Measurements from ENCODE around the gene SEC24D. TPM values are rescaled to one million over a fixed set of nuclear protein-coding genes. Genes with fewer than 3 reads are reported as not detected.

Gene SEC24D
- total RNA-seq, 1 donor, result 134 TPM

- DNase-seq (ENCODE audit: low read depth), result no peak
- H3K4me3 ChIP-seq (ENCODE audit: low read depth, low read length), result no peak overlapping the region
- TF ChIP-seq, protein P1, sequence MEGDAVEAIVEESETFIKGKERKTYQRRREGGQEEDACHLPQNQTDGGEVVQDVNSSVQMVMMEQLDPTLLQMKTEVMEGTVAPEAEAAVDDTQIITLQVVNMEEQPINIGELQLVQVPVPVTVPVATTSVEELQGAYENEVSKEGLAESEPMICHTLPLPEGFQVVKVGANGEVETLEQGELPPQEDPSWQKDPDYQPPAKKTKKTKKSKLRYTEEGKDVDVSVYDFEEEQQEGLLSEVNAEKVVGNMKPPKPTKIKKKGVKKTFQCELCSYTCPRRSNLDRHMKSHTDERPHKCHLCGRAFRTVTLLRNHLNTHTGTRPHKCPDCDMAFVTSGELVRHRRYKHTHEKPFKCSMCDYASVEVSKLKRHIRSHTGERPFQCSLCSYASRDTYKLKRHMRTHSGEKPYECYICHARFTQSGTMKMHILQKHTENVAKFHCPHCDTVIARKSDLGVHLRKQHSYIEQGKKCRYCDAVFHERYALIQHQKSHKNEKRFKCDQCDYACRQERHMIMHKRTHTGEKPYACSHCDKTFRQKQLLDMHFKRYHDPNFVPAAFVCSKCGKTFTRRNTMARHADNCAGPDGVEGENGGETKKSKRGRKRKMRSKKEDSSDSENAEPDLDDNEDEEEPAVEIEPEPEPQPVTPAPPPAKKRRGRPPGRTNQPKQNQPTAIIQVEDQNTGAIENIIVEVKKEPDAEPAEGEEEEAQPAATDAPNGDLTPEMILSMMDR (IDR thresholded peaks at IDR 0.05; ENCODE audit: insufficient read depth, low read depth, low read length), result no peak
Observed at GRCh38 chr4:118814058-118814457, 21.9 kb downstream of the SEC24D start.

DNA sequence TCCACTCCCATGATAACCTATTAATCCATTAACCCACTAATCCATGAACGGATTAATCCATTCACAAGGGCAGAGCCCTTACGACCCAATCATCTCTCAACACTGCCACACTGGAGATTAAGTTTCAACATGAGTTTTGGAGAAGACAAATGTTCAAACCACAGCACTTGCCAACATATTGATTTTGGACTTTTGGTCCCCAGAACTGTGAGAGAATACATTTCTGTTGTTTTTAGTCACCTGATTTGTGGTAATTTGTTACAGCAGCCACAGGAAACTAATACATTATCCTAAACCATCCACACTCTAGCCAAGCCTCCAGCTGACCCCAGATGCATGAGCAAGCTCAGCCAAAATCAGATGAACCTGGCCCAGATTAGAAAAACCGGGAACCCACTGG, 22.4 kb downstream of the SEC24D start:
- no peak overlapping the region for H3K4me3 ChIP-seq (ENCODE audit: low read depth, low read length)
- DNase-seq (ENCODE audit: low read depth), result no peak
- TF ChIP-seq, protein P1 (IDR thresholded peaks at IDR 0.05; ENCODE audit: insufficient read depth, low read depth, low read length), result no peak

DNA sequence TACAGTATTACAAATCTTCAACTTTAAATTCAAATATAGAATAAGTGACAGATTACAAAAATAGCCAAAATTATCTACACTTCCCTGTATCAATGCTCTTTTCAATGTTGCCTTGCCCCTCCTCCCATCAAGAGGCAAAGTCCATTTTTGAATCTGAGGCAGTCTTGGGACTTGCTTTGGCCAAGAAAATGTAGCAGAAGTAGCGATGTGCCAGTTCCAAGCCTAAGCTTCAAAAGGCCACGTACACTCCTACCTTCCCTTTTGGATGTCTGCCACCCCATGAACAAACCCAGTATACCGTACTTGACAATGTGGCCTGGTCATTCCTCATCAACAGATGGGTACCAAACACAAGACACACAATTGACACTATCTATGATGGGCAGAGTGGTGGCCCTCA, 24.1 kb downstream of the SEC24D start:
- TF ChIP-seq, protein P1 (IDR thresholded peaks at IDR 0.05; ENCODE audit: insufficient read depth, low read depth, low read length), result no peak
- no peak for DNase-seq (ENCODE audit: low read depth)
- no peak overlapping the region for H3K4me3 ChIP-seq (ENCODE audit: low read depth, low read length)

DNA sequence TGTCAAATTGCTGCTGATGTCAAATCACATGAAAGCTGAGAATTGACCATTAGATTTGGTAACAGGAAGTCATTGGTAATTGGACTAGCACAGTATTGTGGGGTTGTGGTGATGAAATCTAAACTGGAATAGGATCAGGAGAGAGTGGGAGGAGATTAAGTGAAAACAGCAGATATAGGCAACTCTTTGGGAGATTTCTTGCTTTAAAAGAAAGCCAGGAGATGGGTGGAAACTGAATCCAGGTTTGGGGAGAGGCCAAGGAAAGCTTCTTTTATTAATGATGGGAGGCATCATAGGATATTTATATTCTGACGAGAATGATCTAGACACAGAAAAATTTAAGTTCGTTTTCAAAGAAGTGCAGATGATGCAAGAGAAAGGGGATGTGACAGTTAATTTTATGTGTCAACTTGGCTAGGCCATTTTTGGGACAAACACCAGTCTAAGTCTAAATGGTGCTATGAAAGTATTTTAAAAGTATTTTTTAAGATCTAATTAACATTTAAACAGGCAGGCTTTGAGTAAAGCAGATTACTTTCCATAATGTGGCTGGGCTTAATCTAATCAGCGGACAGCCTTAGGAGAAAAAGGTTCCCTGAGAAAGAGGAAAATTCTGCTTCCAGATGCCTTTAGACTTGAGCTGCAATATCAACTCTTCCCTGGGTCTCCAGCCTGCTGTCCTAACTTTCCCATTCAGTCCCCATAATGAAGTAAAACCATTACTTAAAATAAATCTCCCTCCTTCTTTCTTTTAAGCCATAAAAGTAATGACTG, 24.7 kb downstream of the SEC24D start:
- TF ChIP-seq, protein P1 (IDR thresholded peaks at IDR 0.05; ENCODE audit: insufficient read depth, low read depth, low read length), result no peak
- no peak overlapping the region for H3K4me3 ChIP-seq (ENCODE audit: low read depth, low read length)

DNA sequence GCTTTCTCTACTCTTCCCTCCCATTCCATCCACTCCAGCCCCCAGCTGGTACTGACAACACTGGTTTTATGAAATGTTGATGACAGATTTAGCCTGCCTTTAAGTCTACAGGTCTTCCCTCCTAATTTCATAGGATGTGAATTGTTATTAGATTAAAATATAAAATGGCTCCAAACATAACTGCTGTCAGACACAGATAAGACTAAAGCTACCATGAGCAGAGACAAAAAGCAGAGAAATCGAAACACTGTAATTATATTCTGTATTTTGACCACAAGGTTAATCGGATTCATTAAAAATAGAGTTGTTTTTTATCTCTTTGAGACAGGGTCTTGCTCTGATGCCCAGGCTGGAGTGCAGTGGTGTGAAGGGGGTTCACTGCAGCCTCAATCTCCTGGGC, 28.3 kb downstream of the SEC24D start:
- no peak for DNase-seq (ENCODE audit: low read depth)
- TF ChIP-seq, protein P1 (IDR thresholded peaks at IDR 0.05; ENCODE audit: insufficient read depth, low read depth, low read length), result no peak

More for the DNA sequence above, 24.7 kb downstream of the SEC24D start:
- DNase-seq (ENCODE audit: low read depth), result peak; percentile 83

DNA sequence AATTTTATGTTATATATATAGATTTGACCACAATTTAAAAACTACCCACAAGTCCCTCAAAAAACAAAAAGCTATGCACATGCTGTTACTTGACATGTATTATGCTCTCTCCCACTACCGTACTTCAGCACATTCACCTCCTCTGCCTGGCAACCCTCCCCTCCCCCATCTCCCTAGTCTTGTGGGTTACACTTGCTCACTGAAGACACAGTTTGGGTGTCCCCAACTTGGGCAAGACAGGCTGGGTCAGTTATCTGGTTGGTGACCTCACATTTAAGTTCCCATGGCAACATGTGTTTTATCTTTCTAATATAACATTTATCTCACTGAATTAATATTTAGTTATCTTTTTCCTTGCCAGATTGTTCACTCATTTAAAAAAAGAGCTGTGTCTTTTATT, 32.7 kb downstream of the SEC24D start:
- DNase-seq (ENCODE audit: low read depth), result no peak
- TF ChIP-seq, protein P1 (IDR thresholded peaks at IDR 0.05; ENCODE audit: insufficient read depth, low read depth, low read length), result no peak
- H3K4me3 ChIP-seq (ENCODE audit: low read depth, low read length), result no peak overlapping the region

More for the DNA sequence above, 28.3 kb downstream of the SEC24D start:
- H3K4me3 ChIP-seq (ENCODE audit: low read depth, low read length), result no peak overlapping the region

All from fibroblast of villous mesenchyme (primary cell).